ENCODE results near the gene ISCU. TPM values are rescaled to one million over a fixed set of nuclear protein-coding genes. Genes with fewer than 3 reads are reported as not detected.

ISCU gene
- 100 to 1,000 TPM; 105 to 148 (median 134) TPM for total RNA-seq

- Histone ChIP-seq H3K4me1 (peaks cover 57% of the 10 kb centered on the region), H3K27ac (peak within 1 kb of the TSS; percentile 93), H3K9me3 (no peaks in the 10 kb centered on the region), H3K27me3 (no peaks in the 10 kb centered on the region), H3K36me3 (peaks cover 24% of the 10 kb centered on the region), H3K4me3 (peak within 1 kb of the TSS; percentile 72)
- 0% methylated on average over 13 of the region's 72 CpGs for WGBS
- TF ChIP-seq POLR2A (IDR thresholded peaks at IDR 0.05) (peak; percentile 93 to 94), POLR2AphosphoS5 (IDR thresholded peaks at IDR 0.05) (peak in 2 of 3 donors; percentile 1 to 72), CTCF (IDR thresholded peaks at IDR 0.05) (no peak), EP300 (IDR thresholded peaks at IDR 0.05) (no peak)
- peak; percentile 98 for DNase-seq (ENCODE audit: low spot score in 2 of 2)
These were observed at the start of gene ISCU for GRCh38 chr12:108562348-108563135. Gene ISCU (plus strand): TSS chr12:108562596. CDS start chr12:108562623, 27 bp downstream.

GRCh38 chr12:108514468-108514972, 47.9 kb upstream of the ISCU start:
- Histone ChIP-seq H3K9me3 (no peaks in the 10 kb centered on the region), H3K27ac (no peak overlapping the region), H3K4me3 (peak overlapping the region; percentile 85), H3K36me3 (peaks cover 18% of the 10 kb centered on the region), H3K27me3 (no peaks in the 10 kb centered on the region), H3K4me1 (peaks cover 26% of the 10 kb centered on the region)
- WGBS, result 28% methylated on average over 19 of the region's 19 CpGs
- DNase-seq (ENCODE audit: low spot score in 2 of 2), result no peak
- TF ChIP-seq EP300 (IDR thresholded peaks at IDR 0.05) (no peak), POLR2A (IDR thresholded peaks at IDR 0.05) (no peak), CTCF (IDR thresholded peaks at IDR 0.05) (no peak), POLR2AphosphoS5 (IDR thresholded peaks at IDR 0.05) (no peak)

GRCh38 chr12:108514973-108515814, 47.2 kb upstream of the ISCU start, which contains the start of gene FICD:
Gene FICD (plus strand): TSS chr12:108515277. CDS start chr12:108516973, 1,696 bp downstream.
- Histone ChIP-seq H3K4me1 (peaks cover 26% of the 10 kb centered on the region), H3K9me3 (no peaks in the 10 kb centered on the region), H3K4me3 (peak within 1 kb of the TSS; percentile 85), H3K27ac (peak within 1 kb of the TSS; percentile 72), H3K36me3 (peaks cover 24% of the 10 kb centered on the region), H3K27me3 (no peaks in the 10 kb centered on the region)
- WGBS, result 0% methylated on average over 51 of the region's 67 CpGs
- TF ChIP-seq POLR2A (IDR thresholded peaks at IDR 0.05) (peak in 1 of 2 donors; percentile 33), POLR2AphosphoS5 (IDR thresholded peaks at IDR 0.05) (peak in 1 of 3 donors; percentile 61), CTCF (IDR thresholded peaks at IDR 0.05) (no peak)
- peak; percentile 100 for DNase-seq (ENCODE audit: low spot score in 2 of 2)

GRCh38 chr12:108515916-108516315, 46.5 kb upstream of the ISCU start:
- TF ChIP-seq POLR2AphosphoS5 (IDR thresholded peaks at IDR 0.05) (no peak), CTCF (IDR thresholded peaks at IDR 0.05) (no peak), EP300 (IDR thresholded peaks at IDR 0.05) (no peak)
- Histone ChIP-seq H3K4me1 (peaks cover 26% of the 10 kb centered on the region), H3K4me3 (peak overlapping the region; percentile 85), H3K9me3 (no peaks in the 10 kb centered on the region), H3K27ac (no peak overlapping the region), H3K27me3 (no peaks in the 10 kb centered on the region), H3K36me3 (peaks cover 31% of the 10 kb centered on the region)
- DNase-seq (ENCODE audit: low spot score in 2 of 2), result no peak
- 45% methylated on average over 5 of the region's 5 CpGs for WGBS
